Measurements from ENCODE around the gene CRIM1.

DNA sequence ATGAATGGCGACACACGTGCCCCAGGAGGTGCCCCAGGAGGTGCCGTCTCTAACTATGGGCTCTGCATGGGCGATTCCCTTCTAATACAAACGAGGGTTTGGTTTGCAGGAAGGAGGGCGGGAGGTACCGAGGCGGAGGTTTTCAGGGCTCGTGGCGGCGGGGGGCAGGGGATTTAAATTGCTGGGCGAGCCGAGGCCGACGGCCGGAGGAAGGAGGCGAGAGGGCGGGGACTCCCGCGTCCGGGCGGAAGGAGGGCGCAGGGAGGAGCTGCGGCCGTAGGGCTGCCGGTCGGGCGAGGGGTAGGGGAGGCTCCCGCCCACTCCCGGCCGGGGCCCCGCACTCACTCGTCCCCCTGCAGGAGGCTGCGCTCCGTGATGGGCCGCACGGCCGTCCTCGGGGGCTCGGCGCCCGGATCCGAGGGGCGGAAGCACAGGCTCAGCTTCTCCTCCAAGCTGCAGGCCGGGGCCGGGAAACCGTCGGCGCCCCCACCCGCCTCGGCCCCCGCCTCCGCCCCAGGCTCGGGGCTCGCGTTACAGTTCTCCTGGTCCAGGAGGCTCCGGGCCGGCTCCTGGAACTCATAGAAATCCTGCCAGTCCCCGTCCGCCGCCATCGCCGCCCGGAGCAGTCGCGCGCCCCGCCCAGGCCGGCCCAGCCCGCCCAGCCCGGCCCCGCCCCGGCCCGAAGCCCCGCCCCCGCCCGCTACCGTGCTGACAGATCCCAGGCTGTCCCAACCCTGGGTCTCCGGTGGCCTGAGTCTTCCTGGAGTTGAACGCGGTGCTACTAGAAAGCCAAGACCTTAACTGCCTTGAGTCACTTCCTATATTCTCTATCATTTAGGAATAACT lies 242.2 kb downstream of the CRIM1 start, which contains the start of gene FEZ2:
- TF ChIP-seq BRCA1 (IDR thresholded peaks at IDR 0.05; ENCODE audit: low read depth, low read length) (no peak), EP300 (IDR thresholded peaks at IDR 0.05; ENCODE audit: borderline replicate concordance in 1 of 2, low read depth in 2 of 2, low read length in 2 of 2) (peak in 1 of 2 experiments; percentile 46; a peak in 1 of 3 replicates), ASH2L (IDR thresholded peaks at IDR 0.05; ENCODE audit: low read length) (peak; percentile 71), FOSL1 (IDR thresholded peaks at IDR 0.05; ENCODE audit: insufficient read depth, low read depth, low read length) (no peak), RAD21 (IDR thresholded peaks at IDR 0.05 in 1 of 2, conservative IDR thresholded peaks at IDR 0.05 in 1 of 2; ENCODE audit: low read depth in 2 of 2, low read length in 2 of 2) (no peak), CEBPB (IDR thresholded peaks at IDR 0.05; ENCODE audit: low read depth, low read length) (no peak), POLR2A (IDR thresholded peaks at IDR 0.05; ENCODE audit: control extremely low read depth in 1 of 2, low read depth in 2 of 2, low read length in 2 of 2) (peak in 1 of 2 experiments; percentile 80; a peak in 2 of 3 replicates), SIN3A (conservative IDR thresholded peaks at IDR 0.05 in 1 of 2, IDR thresholded peaks at IDR 0.05 in 1 of 2; ENCODE audit: low read depth in 1 of 2, low read length in 2 of 2) (peak in 1 of 2 experiments; percentile 30; a peak in 2 of 4 replicates), HDAC2 (IDR thresholded peaks at IDR 0.05; ENCODE audit: borderline replicate concordance in 1 of 2, low read depth in 2 of 2, low read length in 2 of 2) (no peak), SIRT6 (IDR thresholded peaks at IDR 0.05; ENCODE audit: low read length) (no peak), EZH2 (IDR thresholded peaks at IDR 0.05; ENCODE audit: low read depth, low read length, severe bottlenecking) (no peak)
- TF ChIP-seq, protein P1, sequence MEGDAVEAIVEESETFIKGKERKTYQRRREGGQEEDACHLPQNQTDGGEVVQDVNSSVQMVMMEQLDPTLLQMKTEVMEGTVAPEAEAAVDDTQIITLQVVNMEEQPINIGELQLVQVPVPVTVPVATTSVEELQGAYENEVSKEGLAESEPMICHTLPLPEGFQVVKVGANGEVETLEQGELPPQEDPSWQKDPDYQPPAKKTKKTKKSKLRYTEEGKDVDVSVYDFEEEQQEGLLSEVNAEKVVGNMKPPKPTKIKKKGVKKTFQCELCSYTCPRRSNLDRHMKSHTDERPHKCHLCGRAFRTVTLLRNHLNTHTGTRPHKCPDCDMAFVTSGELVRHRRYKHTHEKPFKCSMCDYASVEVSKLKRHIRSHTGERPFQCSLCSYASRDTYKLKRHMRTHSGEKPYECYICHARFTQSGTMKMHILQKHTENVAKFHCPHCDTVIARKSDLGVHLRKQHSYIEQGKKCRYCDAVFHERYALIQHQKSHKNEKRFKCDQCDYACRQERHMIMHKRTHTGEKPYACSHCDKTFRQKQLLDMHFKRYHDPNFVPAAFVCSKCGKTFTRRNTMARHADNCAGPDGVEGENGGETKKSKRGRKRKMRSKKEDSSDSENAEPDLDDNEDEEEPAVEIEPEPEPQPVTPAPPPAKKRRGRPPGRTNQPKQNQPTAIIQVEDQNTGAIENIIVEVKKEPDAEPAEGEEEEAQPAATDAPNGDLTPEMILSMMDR (IDR thresholded peaks at IDR 0.05; ENCODE audit: control extremely low read depth in 1 of 3, insufficient read depth in 1 of 3, low read depth in 1 of 3, low read length in 3 of 3) = no peak
- TF ChIP-seq, protein P2, sequence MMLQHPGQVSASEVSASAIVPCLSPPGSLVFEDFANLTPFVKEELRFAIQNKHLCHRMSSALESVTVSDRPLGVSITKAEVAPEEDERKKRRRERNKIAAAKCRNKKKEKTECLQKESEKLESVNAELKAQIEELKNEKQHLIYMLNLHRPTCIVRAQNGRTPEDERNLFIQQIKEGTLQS (IDR thresholded peaks at IDR 0.05; ENCODE audit: insufficient read depth, low read depth, low read length) = no peak
